B cell (primary cell): ENCODE measurements around the gene CALML5. TPM values are rescaled to one million over a fixed set of nuclear protein-coding genes. Genes with fewer than 3 reads are reported as not detected.

Experiments used
- ATAC-seq: fragments of 200-7000 bp; cut with Tn5 transposase; one replicate; pipeline ENCODE4 v1.10.0; 2021; ENCODE audit warnings: low read depth, mild to moderate bottlenecking, moderate number of reproducible peaks, moderate library complexity
- CTCF ChIA-PET: fragments of 350-600 bp; sonication (Branson Sonifier 250); formaldehyde crosslinking; loops from one replicate; lab custom pipeline; 2021; ENCODE audit warnings: antibody characterized with exemption, inconsistent platforms; lab: Charles Lee
- POLR2A ChIA-PET: fragments of 350-600 bp; sonication (Branson Sonifier 250); formaldehyde crosslinking; loops from one replicate; lab custom pipeline; 2021; ENCODE audit warnings: antibody characterized with exemption; lab: Charles Lee
- DNase-seq: peaks from one replicate; pipeline ENCODE4 v3.0.0; 2013
- H2AFZ ChIP-seq: 2 replicates; pipeline ENCODE4 v1.6.1; 2012; ENCODE audit warnings: mild to moderate bottlenecking, low read depth, low read length; ENCODE audit not compliant: insufficient read depth, poor library complexity, severe bottlenecking
- H3K27ac ChIP-seq, 2 donors: 1 replicate in 1 of 2; 2 replicates in 1 of 2; pipeline ENCODE4 v1.5.1; 2012 to 2013; ENCODE audit warnings: low read length in 2 of 2, mild to moderate bottlenecking in 2 of 2, moderate library complexity in 1 of 2
- H3K27me3 ChIP-seq, 4 experiments: fragments of 200-600 bp in 1 of 4; sonication (generic) in 1 of 4; replicated peaks in 1 of 4; 1 replicate in 2 of 4; 2 replicates in 2 of 4; pipeline versions ENCODE4 v1.6.1 to v1.7.0; 2013 to 2016; ENCODE audit warnings: low read length in 3 of 4, mild to moderate bottlenecking in 2 of 4, mixed read lengths in 1 of 4, moderate library complexity in 1 of 4; ENCODE audit not compliant: insufficient read depth in 4 of 4, control insufficient read depth in 3 of 4; ENCODE audit errors: control extremely low read depth in 1 of 4
- H3K36me3 ChIP-seq, 2 experiments: replicated peaks in 1 of 2; 1 replicate in 1 of 2; 2 replicates in 1 of 2; pipeline versions ENCODE4 v1.6.1 to v1.7.1; 2013; ENCODE audit warnings: low read length in 1 of 2; ENCODE audit not compliant: insufficient read depth in 2 of 2, control insufficient read depth in 1 of 2; ENCODE audit errors: control extremely low read depth in 1 of 2, extremely low read depth in 1 of 2
- H3K4me1 ChIP-seq, 2 donors: fragments of 200-600 bp in 1 of 2; sonication (generic) in 1 of 2; 1 replicate in 1 of 2; 2 replicates in 1 of 2; pipeline versions ENCODE4 v1.5.1 to v1.6.1; 2013 to 2017; ENCODE audit warnings: low read length in 2 of 2; ENCODE audit not compliant: control insufficient read depth in 2 of 2, insufficient read depth in 2 of 2
- H3K4me2 ChIP-seq: replicated peaks from 2 replicates; pipeline ENCODE3; 2012; ENCODE audit warnings: mild to moderate bottlenecking, low read depth, low read length; ENCODE audit not compliant: poor library complexity, severe bottlenecking
- H3K4me3 ChIP-seq, 5 experiments: fragments of 200-600 bp in 1 of 5; sonication (generic) in 1 of 5; 1 replicate in 3 of 5; 2 replicates in 2 of 5; pipeline versions ENCODE4 v1.5.1 to v1.7.0; 2011 to 2016; ENCODE audit warnings: low read length in 4 of 5, mild to moderate bottlenecking in 4 of 5, low read depth in 2 of 5, control low read depth in 1 of 5, moderate library complexity in 1 of 5; ENCODE audit not compliant: insufficient read depth in 1 of 5; ENCODE audit errors: control extremely low read depth in 1 of 5, extremely low read depth in 1 of 5
- H3K79me2 ChIP-seq: fragments of 200-600 bp; sonication (generic); one replicate; pipeline ENCODE4 v1.6.0; 2016; ENCODE audit warnings: low read length; ENCODE audit not compliant: control insufficient read depth, insufficient read depth
- H3K9ac ChIP-seq: fragments of 200-600 bp; sonication (generic); 2 replicates; pipeline ENCODE4 v1.6.1; 2017; ENCODE audit warnings: mild to moderate bottlenecking, low read length, moderate library complexity
- H3K9me3 ChIP-seq, 3 donors: one replicate each; pipeline versions ENCODE4 v1.6.1 to v1.7.1; 2013; ENCODE audit warnings: low read length in 2 of 3; ENCODE audit not compliant: control insufficient read depth in 2 of 3, insufficient read depth in 1 of 3; ENCODE audit errors: control extremely low read depth in 1 of 3
- H4K20me1 ChIP-seq: 2 replicates; pipeline ENCODE4 v1.6.0; 2012; ENCODE audit warnings: mild to moderate bottlenecking, low read length; ENCODE audit not compliant: insufficient read depth, control insufficient read depth, poor library complexity, severe bottlenecking
- H3K27ac Mint-ChIP-seq: one replicate; pipeline ENCODE4 v1.8.0; 2021; ENCODE audit warnings: mixed read lengths
- H3K27me3 Mint-ChIP-seq: one replicate; pipeline ENCODE4 v1.8.0; 2021; ENCODE audit warnings: mixed read lengths
- H3K4me1 Mint-ChIP-seq: one replicate; pipeline ENCODE4 v1.8.0; 2021; ENCODE audit warnings: mixed read lengths
- H3K4me3 Mint-ChIP-seq: one replicate; pipeline ENCODE4 v1.8.0; 2021; ENCODE audit warnings: mixed read lengths
- H3K9me3 Mint-ChIP-seq: one replicate; pipeline ENCODE4 v1.8.0; 2022; ENCODE audit warnings: mixed read lengths; ENCODE audit not compliant: insufficient read depth
- CTCF ChIP-seq: fragments of 200-600 bp; IDR thresholded peaks from one replicate; pipeline ENCODE4 v1.8.0; 2022; ENCODE audit warnings: antibody characterized with exemption, mild to moderate bottlenecking
- EZH2 ChIP-seq: IDR thresholded peaks from 2 replicates; pipeline ENCODE4 v1.6.1; 2012; ENCODE audit warnings: borderline replicate concordance, low read depth, mild to moderate bottlenecking, moderate library complexity, low read length; ENCODE audit not compliant: insufficient read depth, poor library complexity, severe bottlenecking
- WGBS: methylation state at CpG from one replicate; pipeline ENCODE4 v1.1.5; 2013; ENCODE audit warnings: missing lambda C conversion rate; ENCODE audit not compliant: insufficient coverage; 5-methylcytosine and 5-hydroxymethylcytosine counted together
- intact Hi-C: fragments of 100-400 bp; cut with micrococcal nuclease; formaldehyde crosslinking; loops from one replicate; pipeline ENCODE4 v1.10.0; 2022
- polyA plus RNA-seq: library from polyadenylated mRNA; depleted of rRNA; stranded (reverse); fragments of >200 nt; gene quantifications from 2 replicates; pipeline ENCODE4 v1.2.3, GENCODE V29; 2012
- total RNA-seq, 2 donors: library from RNA; stranded (reverse); fragments of 120-200 nt in 1 of 2; gene quantifications; 1 replicate in 1 of 2; 2 replicates in 1 of 2; pipeline versions ENCODE4 v1.2.3 to v1.2.4, GENCODE V29; 2013 to 2022

Gene CALML5
- total and polyA plus RNA-seq, 2 donors (not counting 1 experiment from before 2014, with no cell fraction given): not detected

DNA sequence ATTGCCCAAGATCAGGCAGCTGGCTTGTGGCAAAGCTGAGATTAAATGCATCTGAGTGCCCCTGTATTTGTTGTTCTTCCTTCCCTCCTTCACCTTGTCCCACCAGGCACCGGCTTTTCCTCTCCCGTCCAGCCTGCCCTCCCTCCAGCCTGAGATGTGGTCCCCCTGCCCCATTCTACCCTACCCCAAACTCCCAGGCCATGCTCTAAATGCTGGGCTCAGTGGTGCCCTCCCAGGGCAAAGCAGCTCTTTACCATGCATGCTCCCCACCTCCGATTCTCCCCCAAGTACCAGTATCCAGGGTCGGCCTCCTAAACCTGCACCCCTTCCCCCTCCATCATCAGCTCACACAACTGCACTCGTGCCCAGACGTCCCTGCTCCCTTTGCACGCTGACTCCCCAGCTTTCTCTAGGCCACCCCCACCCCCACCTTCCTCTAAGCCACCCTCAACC, 36.5 kb downstream of the CALML5 start:
- no peak for DNase-seq
- WGBS: 91% methylated on average over 6 of the region's 7 CpGs
- Histone ChIP-seq H3K4me3 (no peak overlapping the region), H3K27ac (no peak overlapping the region), H3K4me2 (no peak overlapping the region), H2AFZ (no peak overlapping the region), H3K4me1 (peaks cover 7 to 9% of the 10 kb centered on the region in 2 donors), H3K9me3 (peaks cover 0 to 4% (median 0%) of the 10 kb centered on the region in 3 donors), H3K27me3 (no peaks in the 10 kb centered on the region), H4K20me1 (no peaks in the 10 kb centered on the region), H3K79me2 (no peaks in the 10 kb centered on the region), H3K36me3 (no peaks in the 10 kb centered on the region), H3K9ac (no peak overlapping the region)
- no peak overlapping the region for H3K27ac Mint-ChIP-seq
- H3K9me3 Mint-ChIP-seq: no peaks in the 10 kb centered on the region
- H3K4me1 Mint-ChIP-seq: peaks cover 15% of the 10 kb centered on the region
- H3K4me3 Mint-ChIP-seq: no peak overlapping the region
- ATAC-seq: no peak
- no peaks in the 10 kb centered on the region for H3K27me3 Mint-ChIP-seq
- intact Hi-C loops: no loop called here
- TF ChIP-seq EZH2 (no peak), CTCF (no peak)
- CTCF ChIA-PET: interaction anchor here (1.7 to 2.7 kb wide), 2 partner anchors 21 to 160 kb away, joined by 5 to 10 read pairs; no protein-coding TSS in a partner anchor
- POLR2A ChIA-PET: interaction anchor here (0.6 kb wide), 1 partner anchor 166 kb away, joined by 7 read pairs; no protein-coding TSS in a partner anchor
